HEK293 (cell line): ENCODE results near the gene NXT1.
A peak's percentile ranks its signal among the peaks of the same experiment; 100 is the strongest.

Experiments used
- ZNF140 ChIP-seq: fragments of 450-650 bp; formaldehyde crosslinking; IDR thresholded peaks from 2 replicates; pipeline ENCODE4 v1.5.1; 2016; ENCODE audit warnings: missing biosample characterization, missing genetic modification characterization
- TF ChIP-seq, protein P1 (sequence below): fragments of 450-650 bp; formaldehyde crosslinking; IDR thresholded peaks from 2 replicates; pipeline ENCODE4 v1.5.1; 2016; ENCODE audit warnings: missing biosample characterization, missing genetic modification characterization

DNA sequence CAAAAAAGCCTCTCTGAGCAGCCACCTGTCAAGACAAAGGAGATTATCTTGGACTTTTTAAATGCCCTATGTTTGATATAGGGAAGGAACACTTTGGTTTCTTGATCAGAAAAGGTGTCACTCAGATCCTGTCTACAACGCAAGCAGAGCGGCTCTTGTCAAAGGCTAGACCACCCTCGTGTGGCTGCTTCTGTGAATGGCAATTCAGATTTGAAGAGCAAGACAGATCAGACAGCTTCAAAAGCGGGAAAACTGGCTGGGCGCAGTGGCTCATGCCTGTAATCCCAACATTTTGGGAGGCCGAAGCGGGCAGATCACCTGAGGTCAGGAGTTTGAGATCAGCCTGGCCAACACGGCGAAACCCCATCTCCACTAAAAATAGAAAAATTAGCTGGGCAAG is 10.1 kb upstream of the NXT1 start:
- TF ChIP-seq, protein P1, sequence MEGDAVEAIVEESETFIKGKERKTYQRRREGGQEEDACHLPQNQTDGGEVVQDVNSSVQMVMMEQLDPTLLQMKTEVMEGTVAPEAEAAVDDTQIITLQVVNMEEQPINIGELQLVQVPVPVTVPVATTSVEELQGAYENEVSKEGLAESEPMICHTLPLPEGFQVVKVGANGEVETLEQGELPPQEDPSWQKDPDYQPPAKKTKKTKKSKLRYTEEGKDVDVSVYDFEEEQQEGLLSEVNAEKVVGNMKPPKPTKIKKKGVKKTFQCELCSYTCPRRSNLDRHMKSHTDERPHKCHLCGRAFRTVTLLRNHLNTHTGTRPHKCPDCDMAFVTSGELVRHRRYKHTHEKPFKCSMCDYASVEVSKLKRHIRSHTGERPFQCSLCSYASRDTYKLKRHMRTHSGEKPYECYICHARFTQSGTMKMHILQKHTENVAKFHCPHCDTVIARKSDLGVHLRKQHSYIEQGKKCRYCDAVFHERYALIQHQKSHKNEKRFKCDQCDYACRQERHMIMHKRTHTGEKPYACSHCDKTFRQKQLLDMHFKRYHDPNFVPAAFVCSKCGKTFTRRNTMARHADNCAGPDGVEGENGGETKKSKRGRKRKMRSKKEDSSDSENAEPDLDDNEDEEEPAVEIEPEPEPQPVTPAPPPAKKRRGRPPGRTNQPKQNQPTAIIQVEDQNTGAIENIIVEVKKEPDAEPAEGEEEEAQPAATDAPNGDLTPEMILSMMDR (tag by site-specific recombination): peak; percentile 64
- TF ChIP-seq ZNF140 (tag by site-specific recombination): no peak
